Measurements from ENCODE around the gene PPP2R2D.

PPP2R2D gene

GRCh38 chr10:131855461-131856401 lies 45.1 kb upstream of the PPP2R2D start:
- TF ChIP-seq YY1 (IDR thresholded peaks at IDR 0.05; ENCODE audit: insufficient read depth, insufficient read length) (no peak), ZNF274 (IDR thresholded peaks at IDR 0.05; ENCODE audit: low read depth, low read length) (no peak), SUZ12 (IDR thresholded peaks at IDR 0.05; ENCODE audit: extremely low read depth, insufficient read depth, insufficient read length) (no peak)
- Histone ChIP-seq H3K4me3 (ENCODE audit: insufficient read length, low read depth) (no peak overlapping the region), H3K9ac (ENCODE audit: insufficient read length, low read depth) (no peak overlapping the region), H3K27me3 (ENCODE audit: insufficient read depth, insufficient read length) (no peaks in the 10 kb centered on the region), H3K36me3 (ENCODE audit: insufficient read depth, insufficient read length, low read length) (no peaks in the 10 kb centered on the region), H3K4me1 (ENCODE audit: insufficient read depth, insufficient read length) (no peaks in the 10 kb centered on the region), H3K9me3 (ENCODE audit: insufficient read depth, low read length) (no peaks in the 10 kb centered on the region)
- no peak for DNase-seq (ENCODE audit: low read depth, low spot score)

- Histone ChIP-seq H3K9ac (ENCODE audit: insufficient read length, low read depth) (no peak overlapping the region), H3K36me3 (ENCODE audit: insufficient read depth, insufficient read length, low read length) (no peaks in the 10 kb centered on the region), H3K4me1 (ENCODE audit: insufficient read depth, insufficient read length) (no peaks in the 10 kb centered on the region), H3K27me3 (ENCODE audit: insufficient read depth, insufficient read length) (no peaks in the 10 kb centered on the region), H3K9me3 (ENCODE audit: insufficient read depth, low read length) (no peaks in the 10 kb centered on the region), H3K4me3 (ENCODE audit: insufficient read length, low read depth) (no peak overlapping the region)
- TF ChIP-seq YY1 (IDR thresholded peaks at IDR 0.05; ENCODE audit: insufficient read depth, insufficient read length): no peak
- no peak for TF ChIP-seq ZNF274 (IDR thresholded peaks at IDR 0.05; ENCODE audit: low read depth, low read length)
- no peak for TF ChIP-seq SUZ12 (IDR thresholded peaks at IDR 0.05; ENCODE audit: extremely low read depth, insufficient read depth, insufficient read length)
- DNase-seq (ENCODE audit: low read depth, low spot score): no peak
Observed at GRCh38 chr10:131856441-131857094, 44.2 kb upstream of the PPP2R2D start.

GRCh38 chr10:131857156-131858117 lies 43.4 kb upstream of the PPP2R2D start:
- H3K4me3 ChIP-seq (ENCODE audit: insufficient read length, low read depth): no peak overlapping the region
- H3K9ac ChIP-seq (ENCODE audit: insufficient read length, low read depth): no peak overlapping the region
- no peak for DNase-seq (ENCODE audit: low read depth, low spot score)
- H3K27me3 ChIP-seq (ENCODE audit: insufficient read depth, insufficient read length): no peaks in the 10 kb centered on the region
- H3K36me3 ChIP-seq (ENCODE audit: insufficient read depth, insufficient read length, low read length): no peaks in the 10 kb centered on the region
- no peak for TF ChIP-seq SUZ12 (IDR thresholded peaks at IDR 0.05; ENCODE audit: extremely low read depth, insufficient read depth, insufficient read length)
- no peak for TF ChIP-seq YY1 (IDR thresholded peaks at IDR 0.05; ENCODE audit: insufficient read depth, insufficient read length)
- TF ChIP-seq ZNF274 (IDR thresholded peaks at IDR 0.05; ENCODE audit: low read depth, low read length): no peak
- no peaks in the 10 kb centered on the region for H3K4me1 ChIP-seq (ENCODE audit: insufficient read depth, insufficient read length)
- H3K9me3 ChIP-seq (ENCODE audit: insufficient read depth, low read length): no peaks in the 10 kb centered on the region

GRCh38 chr10:131858118-131858515 lies 42.7 kb upstream of the PPP2R2D start:
- no peak for DNase-seq (ENCODE audit: low read depth, low spot score)
- no peak overlapping the region for H3K9ac ChIP-seq (ENCODE audit: insufficient read length, low read depth)

GRCh38 chr10:131858583-131859340 lies 42.0 kb upstream of the PPP2R2D start:
- no peak for DNase-seq (ENCODE audit: low read depth, low spot score)
- TF ChIP-seq YY1 (IDR thresholded peaks at IDR 0.05; ENCODE audit: insufficient read depth, insufficient read length) (no peak), ZNF274 (IDR thresholded peaks at IDR 0.05; ENCODE audit: low read depth, low read length) (no peak), SUZ12 (IDR thresholded peaks at IDR 0.05; ENCODE audit: extremely low read depth, insufficient read depth, insufficient read length) (no peak)
- no peaks in the 10 kb centered on the region for H3K36me3 ChIP-seq (ENCODE audit: insufficient read depth, insufficient read length, low read length)
- no peaks in the 10 kb centered on the region for H3K27me3 ChIP-seq (ENCODE audit: insufficient read depth, insufficient read length)
- no peak overlapping the region for H3K4me3 ChIP-seq (ENCODE audit: insufficient read length, low read depth)
- H3K9me3 ChIP-seq (ENCODE audit: insufficient read depth, low read length): no peaks in the 10 kb centered on the region
- H3K4me1 ChIP-seq (ENCODE audit: insufficient read depth, insufficient read length): no peaks in the 10 kb centered on the region
- no peak overlapping the region for H3K9ac ChIP-seq (ENCODE audit: insufficient read length, low read depth)

More at GRCh38 chr10:131858118-131858515, 42.7 kb upstream of the PPP2R2D start:
- Histone ChIP-seq H3K4me3 (ENCODE audit: insufficient read length, low read depth) (no peak overlapping the region), H3K27me3 (ENCODE audit: insufficient read depth, insufficient read length) (no peaks in the 10 kb centered on the region), H3K9me3 (ENCODE audit: insufficient read depth, low read length) (no peaks in the 10 kb centered on the region), H3K36me3 (ENCODE audit: insufficient read depth, insufficient read length, low read length) (no peaks in the 10 kb centered on the region), H3K4me1 (ENCODE audit: insufficient read depth, insufficient read length) (no peaks in the 10 kb centered on the region)
- no peak for TF ChIP-seq ZNF274 (IDR thresholded peaks at IDR 0.05; ENCODE audit: low read depth, low read length)
- no peak for TF ChIP-seq YY1 (IDR thresholded peaks at IDR 0.05; ENCODE audit: insufficient read depth, insufficient read length)

- no peaks in the 10 kb centered on the region for H3K9me3 ChIP-seq (ENCODE audit: insufficient read depth, low read length)
- no peak for DNase-seq (ENCODE audit: low read depth, low spot score)
- H3K4me3 ChIP-seq (ENCODE audit: insufficient read length, low read depth): no peak overlapping the region
- TF ChIP-seq ZNF274 (IDR thresholded peaks at IDR 0.05; ENCODE audit: low read depth, low read length): no peak
- no peak for TF ChIP-seq YY1 (IDR thresholded peaks at IDR 0.05; ENCODE audit: insufficient read depth, insufficient read length)
- TF ChIP-seq SUZ12 (IDR thresholded peaks at IDR 0.05; ENCODE audit: extremely low read depth, insufficient read depth, insufficient read length): no peak
- H3K36me3 ChIP-seq (ENCODE audit: insufficient read depth, insufficient read length, low read length): no peaks in the 10 kb centered on the region
- H3K27me3 ChIP-seq (ENCODE audit: insufficient read depth, insufficient read length): no peaks in the 10 kb centered on the region
- H3K9ac ChIP-seq (ENCODE audit: insufficient read length, low read depth): no peak overlapping the region
- no peaks in the 10 kb centered on the region for H3K4me1 ChIP-seq (ENCODE audit: insufficient read depth, insufficient read length)
Observed at GRCh38 chr10:131859341-131860020, 41.3 kb upstream of the PPP2R2D start.

All from NT2/D1 (cell line).